HG03575 (cell line): ENCODE results near the gene NSFL1C.
"Not testable (repeated sequence)": the region's sequence is repeated elsewhere in the genome, so short reads cannot be mapped to it uniquely, and the experiment has no call there.

Experiments used
- ATAC-seq: cut with Tn5 transposase; IDR thresholded peaks from one replicate; pipeline ENCODE4 v1.9.1; 2021; ENCODE audit not compliant: unreplicated experiment, insufficient number of reproducible peaks, low FRiP score; ENCODE audit errors: extremely low read depth

Gene NSFL1C

DNA sequence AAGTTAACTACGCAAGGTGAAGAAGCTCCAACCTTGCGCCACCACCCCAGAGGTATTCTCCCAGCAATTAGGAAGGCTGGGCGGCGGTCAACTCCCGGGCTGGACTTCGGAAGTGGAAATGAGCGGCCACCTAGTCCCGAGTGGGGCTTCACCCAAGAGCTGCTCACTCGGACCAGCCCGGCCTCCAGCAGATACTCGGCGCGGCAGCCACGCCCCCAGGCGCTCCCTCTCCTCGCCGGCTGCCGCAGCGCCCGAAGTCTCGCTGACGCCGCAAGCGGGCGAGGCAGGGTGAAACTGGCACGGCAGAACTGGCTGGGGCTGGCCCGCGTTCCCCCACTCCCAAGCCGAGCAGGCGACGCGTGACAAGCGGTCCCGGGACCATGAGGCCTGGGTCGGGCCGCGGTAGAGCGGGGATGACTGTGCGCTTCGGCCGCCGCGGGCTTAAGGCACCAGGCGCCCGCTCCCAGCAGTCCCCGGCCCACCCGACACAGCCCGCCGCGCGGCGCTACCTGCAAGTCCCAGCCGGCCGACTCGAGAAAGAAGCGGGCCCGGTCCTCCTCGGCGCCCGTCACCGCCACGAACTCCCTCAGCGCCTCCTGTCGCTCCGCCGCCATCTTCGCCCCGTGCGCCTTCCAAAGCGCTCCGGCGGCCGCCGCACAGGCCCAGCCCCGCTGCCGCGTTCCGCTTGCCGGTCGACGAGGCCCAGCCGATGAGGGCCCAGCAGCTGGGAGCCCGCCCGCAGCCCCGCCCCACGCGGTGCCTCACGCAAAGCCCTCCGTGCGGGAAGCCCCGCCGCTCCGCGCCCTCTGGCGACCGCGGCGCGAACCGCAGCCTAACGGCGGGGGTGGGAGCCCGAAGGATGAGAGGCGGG, at the start of gene NSFL1C:
NSFL1C (minus strand) TSS at position 639 of the 871 bp plus-strand sequence; CDS start at position 614, 25 bp downstream.
- no peak for ATAC-seq

DNA sequence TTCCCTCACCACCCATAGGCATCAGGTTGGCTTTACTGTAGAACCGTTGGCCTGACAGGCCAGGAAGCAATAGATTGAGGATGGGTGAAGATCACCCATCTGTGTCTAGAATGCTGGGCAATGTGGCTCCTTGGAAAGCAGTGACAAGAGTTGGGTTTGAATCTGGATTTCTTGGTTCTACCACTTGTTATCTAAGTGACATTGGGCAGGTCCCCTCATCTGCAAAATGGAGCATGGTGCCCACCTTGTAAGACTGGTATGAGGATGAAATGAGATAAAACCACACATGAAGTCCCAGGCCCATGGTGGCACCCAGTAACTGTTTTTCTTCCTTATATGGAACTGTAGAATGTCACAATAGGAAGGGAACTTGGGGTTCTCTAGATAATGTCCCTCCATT, 47.2 kb upstream of the NSFL1C start:
- ATAC-seq = no peak

DNA sequence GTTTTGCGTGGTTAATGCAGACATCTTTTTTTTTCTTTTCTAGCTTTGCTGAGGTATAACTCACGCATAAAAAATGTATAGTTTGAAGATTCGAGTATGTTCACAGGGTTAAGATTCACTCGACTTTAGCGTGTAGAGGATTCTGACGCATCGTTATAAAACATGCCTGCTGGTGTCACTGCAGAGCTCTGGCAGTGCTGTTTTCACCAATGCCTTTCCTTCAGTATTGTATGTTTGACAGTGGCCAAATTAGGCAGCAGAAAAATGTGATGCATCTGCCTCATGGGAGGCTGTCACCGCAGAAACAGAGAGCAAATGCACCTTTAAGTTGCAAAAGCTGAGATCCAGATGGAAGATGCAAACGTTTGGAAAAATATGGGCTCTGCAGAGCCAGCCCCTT, 42.6 kb upstream of the NSFL1C start:
- ATAC-seq = no peak

GRCh38 chr20:1508574-1508973, 41.9 kb upstream of the NSFL1C start:
- ATAC-seq = no peak

GRCh38 chr20:1507276-1507675, 40.6 kb upstream of the NSFL1C start:
- ATAC-seq = no peak

DNA sequence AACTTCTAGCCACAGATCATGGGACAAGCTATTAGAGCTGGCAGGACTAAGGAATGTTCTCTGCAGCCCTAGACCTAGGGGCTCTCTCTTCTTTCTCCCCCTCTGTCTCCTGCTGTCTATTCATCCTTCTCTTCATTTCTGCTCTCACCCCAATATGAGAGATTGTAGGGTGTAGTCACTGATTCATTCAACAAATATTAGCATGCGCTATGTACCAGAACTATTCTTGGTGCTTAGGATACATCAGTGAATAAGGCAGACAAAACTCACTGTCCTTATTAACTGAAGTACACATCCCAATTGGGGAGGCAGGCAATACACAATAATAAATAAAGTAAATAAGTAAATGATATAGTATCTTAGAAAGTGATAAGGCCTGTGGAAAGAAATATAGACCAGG, 39.2 kb upstream of the NSFL1C start:
- no peak for ATAC-seq

- ATAC-seq = no peak
Observed at GRCh38 chr20:1505361-1505760, 38.7 kb upstream of the NSFL1C start.

- peak; percentile 61 for ATAC-seq
Observed at GRCh38 chr20:1503564-1504227, 37.0 kb upstream of the NSFL1C start.

DNA sequence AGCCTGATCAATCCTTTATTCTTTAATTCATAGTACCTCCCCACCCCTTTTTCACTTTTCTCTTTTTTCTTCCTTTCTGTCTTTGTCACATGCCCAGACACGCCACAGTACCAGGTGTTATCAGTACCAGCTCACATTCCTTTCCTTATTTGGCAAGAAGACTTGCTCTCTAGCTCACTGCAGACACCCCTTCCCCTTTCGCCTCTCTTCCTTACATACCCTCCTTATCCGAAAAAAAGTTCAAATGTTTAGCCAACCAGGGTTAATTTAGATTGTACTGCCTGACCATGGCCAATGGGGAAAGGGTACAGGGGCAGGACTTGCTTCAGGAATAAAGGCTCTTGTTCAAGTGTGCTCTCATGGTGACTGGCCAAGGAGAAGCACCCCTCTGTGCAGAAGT, 33.8 kb upstream of the NSFL1C start:
- ATAC-seq = no peak

DNA sequence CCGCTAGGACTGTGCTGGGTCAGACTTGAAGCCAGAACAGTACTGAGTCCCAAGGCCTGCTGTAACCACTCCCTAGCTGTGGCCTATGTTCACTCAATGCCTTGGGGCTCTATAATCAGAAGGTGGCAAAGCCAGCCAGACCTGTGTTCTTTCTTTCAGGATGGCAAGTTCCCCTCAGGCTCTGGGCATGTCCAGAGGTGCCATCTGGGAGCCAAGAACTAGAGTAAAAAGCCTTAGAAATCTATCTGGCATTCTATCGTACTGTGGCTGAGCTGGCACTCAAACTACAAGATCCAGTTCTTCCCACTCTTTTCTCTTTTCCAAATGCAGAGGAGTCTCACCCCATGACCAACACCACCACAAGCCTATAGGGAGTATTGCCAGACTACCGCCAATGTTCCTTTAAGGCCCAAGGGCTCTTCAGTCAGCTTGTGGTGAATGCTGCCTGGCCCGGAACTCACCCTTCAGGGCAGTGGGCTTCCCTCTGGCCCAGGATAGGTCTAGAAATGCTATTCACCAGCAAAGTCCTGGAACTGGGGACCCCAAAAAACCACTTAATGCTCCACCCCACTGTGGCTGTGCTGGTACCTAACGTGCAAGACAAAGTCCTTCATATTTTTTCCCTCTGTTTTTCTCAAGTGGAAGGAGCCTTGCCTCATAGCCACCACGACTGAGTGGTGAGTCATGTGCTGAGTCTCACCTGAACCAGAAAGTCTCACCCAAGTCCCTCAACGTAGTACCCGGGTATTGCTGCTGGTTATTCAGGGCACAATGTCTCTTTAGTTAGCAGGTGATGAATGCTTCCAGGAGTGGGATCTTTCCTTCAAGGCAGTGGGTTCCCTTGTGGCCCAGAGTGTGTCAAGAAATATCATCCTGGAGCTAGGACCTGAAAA, 33.1 kb upstream of the NSFL1C start:
- ATAC-seq = no peak

DNA sequence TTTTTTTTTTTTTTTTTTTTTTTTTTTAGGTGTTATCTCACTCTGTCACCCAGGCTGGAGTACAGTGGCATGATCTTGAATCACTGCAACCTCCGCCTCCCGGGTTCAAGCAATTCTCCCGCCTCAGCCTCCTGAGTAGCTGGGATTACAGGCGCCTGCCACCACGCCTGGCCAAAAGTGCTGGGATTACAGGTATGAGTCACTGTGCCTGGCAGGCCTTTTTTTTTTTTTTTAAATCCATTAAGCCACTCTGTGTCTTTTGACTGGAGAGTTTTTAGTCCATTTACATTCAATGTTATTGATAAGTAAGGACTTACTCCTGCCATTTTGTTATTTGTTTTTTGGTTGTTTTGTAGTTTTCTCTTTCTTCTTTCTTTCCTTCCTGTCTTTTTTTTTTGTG, 30.7 kb upstream of the NSFL1C start:
- not testable (repeated sequence) for ATAC-seq

DNA sequence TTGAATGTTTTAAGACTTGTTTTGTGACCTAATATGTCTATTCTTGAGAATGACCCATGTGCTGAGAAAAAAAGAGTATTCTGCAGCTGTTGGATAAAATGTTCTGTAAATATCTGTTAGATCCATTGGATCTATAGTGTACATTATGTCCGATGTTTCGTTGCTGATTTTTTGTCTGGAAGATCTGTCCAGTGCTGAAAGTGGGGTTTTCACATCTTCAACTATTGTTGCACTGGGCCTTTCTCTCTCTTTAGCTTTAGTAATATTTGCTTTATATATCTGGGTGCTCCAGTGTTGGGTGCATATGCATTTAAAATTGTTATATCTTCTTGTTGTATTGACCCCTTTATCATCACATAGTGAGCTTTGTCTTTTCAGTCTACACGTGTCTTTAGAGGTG, 30.3 kb upstream of the NSFL1C start:
- no peak for ATAC-seq

DNA sequence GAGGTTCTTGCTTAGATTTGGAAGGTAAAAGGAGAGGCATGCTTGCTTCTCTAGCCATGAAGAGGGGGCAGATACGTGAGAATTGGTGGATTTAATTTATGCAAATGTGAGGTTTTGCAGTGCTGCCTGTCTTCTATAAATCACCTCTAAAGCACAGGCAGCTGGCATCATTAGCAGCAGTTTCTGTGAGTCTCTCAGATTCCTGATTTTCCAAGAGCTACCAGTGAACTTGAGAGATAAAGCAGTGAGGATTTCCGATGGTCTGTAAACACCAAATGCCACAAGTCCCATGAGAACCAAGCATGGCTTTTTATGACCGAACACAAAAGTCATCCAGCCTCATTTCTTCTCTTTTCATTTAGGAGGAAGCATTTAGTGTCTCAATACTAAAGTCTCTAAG, 27.8 kb upstream of the NSFL1C start:
- ATAC-seq = no peak

GRCh38 chr20:1493536-1493935, 26.9 kb upstream of the NSFL1C start:
- no peak for ATAC-seq

GRCh38 chr20:1491860-1492642, 25.4 kb upstream of the NSFL1C start:
- ATAC-seq = no peak

- no peak for ATAC-seq
Observed at GRCh38 chr20:1491281-1491840, 24.7 kb upstream of the NSFL1C start, which contains the start of gene SIRPB2. Gene SIRPB2 (minus strand): TSS chr20:1491420. CDS start chr20:1491359, 61 bp downstream.

GRCh38 chr20:1490643-1491195, 24.1 kb upstream of the NSFL1C start:
- ATAC-seq = no peak
